Measurements from ENCODE around the gene PRAMEF5.
A peak's percentile ranks its signal among the peaks of the same experiment; 100 is the strongest.
"Not testable (repeated sequence)": the region's sequence is repeated elsewhere in the genome, so short reads cannot be mapped to it uniquely, and the experiment has no call there.

Gene PRAMEF5

GRCh38 chr1:13253898-13254297 lies at the start of gene PRAMEF5:
PRAMEF5 (plus strand) TSS chr1:13254198; CDS start chr1:13259269, 5,071 bp downstream.
- DNase-seq (ENCODE audit: low read depth): not testable (repeated sequence)

GRCh38 chr1:13208712-13209111 lies 45.3 kb upstream of the PRAMEF5 start:
- not testable (repeated sequence) for DNase-seq (ENCODE audit: low read depth)

- DNase-seq (ENCODE audit: low read depth): not testable (repeated sequence)
These were observed 37.4 kb upstream of the PRAMEF5 start for GRCh38 chr1:13216619-13217018.

GRCh38 chr1:13219203-13219602 lies 34.8 kb upstream of the PRAMEF5 start:
- DNase-seq (ENCODE audit: low read depth): not testable (repeated sequence)

GRCh38 chr1:13222788-13223187 lies 31.2 kb upstream of the PRAMEF5 start:
- DNase-seq (ENCODE audit: low read depth): not testable (repeated sequence)

- DNase-seq (ENCODE audit: low read depth): no peak
These were observed 29.4 kb upstream of the PRAMEF5 start for GRCh38 chr1:13224480-13225060.

- not testable (repeated sequence) for DNase-seq (ENCODE audit: low read depth)
These were observed 28.3 kb upstream of the PRAMEF5 start, which contains the start of gene PRAMEF18 for GRCh38 chr1:13225675-13226204. PRAMEF18 (minus strand) TSS chr1:13226154; CDS start chr1:13226106, 48 bp downstream.

- not testable (repeated sequence) for DNase-seq (ENCODE audit: low read depth)
These were observed 26.5 kb upstream of the PRAMEF5 start for GRCh38 chr1:13227271-13228055.

GRCh38 chr1:13228343-13228781 lies 25.6 kb upstream of the PRAMEF5 start:
- DNase-seq (ENCODE audit: low read depth): peak; percentile 26

- DNase-seq (ENCODE audit: low read depth): not testable (repeated sequence)
These were observed 23.9 kb upstream of the PRAMEF5 start for GRCh38 chr1:13230096-13230495.

GRCh38 chr1:13230601-13231000 lies 23.4 kb upstream of the PRAMEF5 start:
- DNase-seq (ENCODE audit: low read depth): not testable (repeated sequence)

- DNase-seq (ENCODE audit: low read depth): not testable (repeated sequence)
These were observed 22.8 kb upstream of the PRAMEF5 start for GRCh38 chr1:13231061-13231750.

GRCh38 chr1:13232056-13232455 lies 21.9 kb upstream of the PRAMEF5 start:
- not testable (repeated sequence) for DNase-seq (ENCODE audit: low read depth)

- DNase-seq (ENCODE audit: low read depth): not testable (repeated sequence)
These were observed 19.9 kb upstream of the PRAMEF5 start for GRCh38 chr1:13234057-13234456.

- not testable (repeated sequence) for DNase-seq (ENCODE audit: low read depth)
These were observed 16.4 kb upstream of the PRAMEF5 start for GRCh38 chr1:13237572-13237971.

- DNase-seq (ENCODE audit: low read depth): not testable (repeated sequence)
These were observed 14.4 kb upstream of the PRAMEF5 start for GRCh38 chr1:13239633-13240032.

- DNase-seq (ENCODE audit: low read depth): not testable (repeated sequence)
These were observed 10.3 kb upstream of the PRAMEF5 start for GRCh38 chr1:13243536-13244263.

- not testable (repeated sequence) for DNase-seq (ENCODE audit: low read depth)
These were observed 8.0 kb upstream of the PRAMEF5 start for GRCh38 chr1:13245841-13246553.

GRCh38 chr1:13246554-13246871 lies 7.5 kb upstream of the PRAMEF5 start:
- not testable (repeated sequence) for DNase-seq (ENCODE audit: low read depth)

GRCh38 chr1:13247122-13247521 lies 6.9 kb upstream of the PRAMEF5 start:
- not testable (repeated sequence) for DNase-seq (ENCODE audit: low read depth)

GRCh38 chr1:13265124-13265523 lies 11.1 kb downstream of the PRAMEF5 start:
- not testable (repeated sequence) for DNase-seq (ENCODE audit: low read depth)

Measured in activated T-cell treated with anti-CD3 and anti-CD28 coated beads for 24 hours (primary cell).